GM18498 (cell line): ENCODE measurements around the gene PHF12.
"Not testable (repeated sequence)": the region's sequence is repeated elsewhere in the genome, so short reads cannot be mapped to it uniquely, and the experiment has no call there.

Experiments used
- ATAC-seq: cut with Tn5 transposase; IDR thresholded peaks from one replicate; pipeline ENCODE4 v1.9.1; 2021; ENCODE audit warnings: mild to moderate bottlenecking, moderate library complexity; ENCODE audit not compliant: unreplicated experiment

PHF12 gene

GRCh38 chr17:28935744-28936460, 15.4 kb downstream of the PHF12 start:
- ATAC-seq = no peak

- ATAC-seq = not testable (repeated sequence)
Measured at GRCh38 chr17:28934508-28934907, 16.8 kb downstream of the PHF12 start.

GRCh38 chr17:28929787-28930186, 21.5 kb downstream of the PHF12 start:
- no peak for ATAC-seq

- ATAC-seq = no peak
Measured at GRCh38 chr17:28928061-28928460, 23.3 kb downstream of the PHF12 start.

GRCh38 chr17:28926786-28927185, 24.5 kb downstream of the PHF12 start:
- no peak for ATAC-seq

GRCh38 chr17:28926366-28926765, 25.0 kb downstream of the PHF12 start:
- ATAC-seq = no peak

GRCh38 chr17:28925912-28926365, 25.4 kb downstream of the PHF12 start:
- peak; percentile 53 for ATAC-seq

GRCh38 chr17:28920201-28920600, 31.1 kb downstream of the PHF12 start:
- ATAC-seq = no peak

- no peak for ATAC-seq
Measured at GRCh38 chr17:28918295-28918694, 33.0 kb downstream of the PHF12 start.

- ATAC-seq = no peak
Measured at GRCh38 chr17:28917465-28917864, 33.9 kb downstream of the PHF12 start.

- ATAC-seq = no peak
Measured at GRCh38 chr17:28917029-28917428, 34.3 kb downstream of the PHF12 start.

- no peak for ATAC-seq
Measured at GRCh38 chr17:28916302-28916934, 34.9 kb downstream of the PHF12 start.

- no peak for ATAC-seq
Measured at GRCh38 chr17:28912938-28913333, 38.4 kb downstream of the PHF12 start.

- no peak for ATAC-seq
Measured at GRCh38 chr17:28912281-28912937, 38.9 kb downstream of the PHF12 start.

- ATAC-seq = no peak
Measured at GRCh38 chr17:28911411-28912045, 39.8 kb downstream of the PHF12 start.

GRCh38 chr17:28910534-28910933, 40.8 kb downstream of the PHF12 start:
- ATAC-seq = no peak

- ATAC-seq = no peak
Measured at GRCh38 chr17:28908640-28909167, 42.6 kb downstream of the PHF12 start.

- ATAC-seq = no peak
Measured at GRCh38 chr17:28907709-28908475, 43.4 kb downstream of the PHF12 start.

- no peak for ATAC-seq
Measured at GRCh38 chr17:28906706-28907438, 44.4 kb downstream of the PHF12 start.

- ATAC-seq = no peak
Measured at GRCh38 chr17:28906276-28906675, 45.0 kb downstream of the PHF12 start.
